IMR-90 (cell line): ENCODE measurements around the gene LAP3. TPM values are rescaled to one million over a fixed set of nuclear protein-coding genes. Genes with fewer than 3 reads are reported as not detected.

Source experiments
- ATAC-seq: fragments of 200-7000 bp; cut with Tn5 transposase; 2 replicates; pipeline ENCODE4 v1.9.1; 2020; ENCODE audit warnings: low read depth, mild to moderate bottlenecking, moderate library complexity
- BruUV-seq: library from RNA; stranded (reverse); fragments of 400-500 nt; replicated peaks from 2 replicates; lab custom pipeline; 2021; lab: Mats Ljungman, UMichigan
- CTCF ChIA-PET: fragments of 300-600 bp; formaldehyde crosslinking; extraction: SDS; loops from one replicate; lab custom pipeline; 2021; ENCODE audit warnings: antibody characterized with exemption; lab: Yijun Ruan, JAX
- POLR2A ChIA-PET: fragments of 300-600 bp; sonication (Branson Sonifier 250); formaldehyde crosslinking; loops from one replicate; lab custom pipeline; 2022; ENCODE audit warnings: antibody characterized with exemption; ENCODE audit not compliant: unreplicated experiment; lab: Charles Lee
- DNase-seq: peaks from one replicate; pipeline ENCODE4 v3.0.0; 2013
- H2AFZ ChIP-seq: replicated peaks from 2 replicates; pipeline ENCODE3; 2013; ENCODE audit warnings: low read length, mild to moderate bottlenecking; ENCODE audit not compliant: poor library complexity
- H2AK5ac ChIP-seq: 2 replicates; pipeline ENCODE4 v1.6.1; 2013; ENCODE audit warnings: low read depth, low read length, inconsistent platforms
- H2AK9ac ChIP-seq: replicated peaks from 2 replicates; pipeline ENCODE3; 2013; ENCODE audit warnings: mild to moderate bottlenecking, low read depth, low read length, moderate library complexity; ENCODE audit not compliant: poor library complexity
- H2BK120ac ChIP-seq: 2 replicates; pipeline ENCODE4 v1.6.1; 2013; ENCODE audit warnings: low read depth, low read length, inconsistent platforms
- H2BK15ac ChIP-seq: 3 replicates; pipeline ENCODE4 v1.6.1; 2013; ENCODE audit warnings: low read depth, low read length, inconsistent platforms
- H2BK20ac ChIP-seq: 2 replicates; pipeline ENCODE4 v1.6.1; 2013; ENCODE audit warnings: low read depth, mild to moderate bottlenecking, inconsistent platforms, low read length, moderate library complexity
- H2BK5ac ChIP-seq: 2 replicates; pipeline ENCODE4 v1.6.1; 2013; ENCODE audit warnings: mild to moderate bottlenecking, low read depth, low read length, inconsistent platforms; ENCODE audit not compliant: poor library complexity, severe bottlenecking
- H3K14ac ChIP-seq: replicated peaks from 2 replicates; pipeline ENCODE4 v1.6.1; 2013; ENCODE audit warnings: low read depth, low read length, inconsistent platforms
- H3K18ac ChIP-seq: 2 replicates; pipeline ENCODE4 v1.6.1; 2013; ENCODE audit warnings: low read depth, low read length, control low read depth
- H3K23ac ChIP-seq: 2 replicates; pipeline ENCODE4 v1.6.1; 2013; ENCODE audit warnings: low read depth, low read length, inconsistent platforms
- H3K27ac ChIP-seq: 2 replicates; pipeline ENCODE4 v1.5.1; 2013; ENCODE audit warnings: mild to moderate bottlenecking, control low read depth, low read length; ENCODE audit not compliant: insufficient read depth
- H3K27me3 ChIP-seq: 2 replicates; pipeline ENCODE4 v1.6.1; 2013; ENCODE audit warnings: low read length; ENCODE audit not compliant: control insufficient read depth, insufficient read depth
- H3K36me3 ChIP-seq: 2 replicates; pipeline ENCODE4 v1.6.1; 2013; ENCODE audit warnings: low read length, mixed read lengths; ENCODE audit not compliant: control insufficient read depth, insufficient read depth
- H3K4ac ChIP-seq: 2 replicates; pipeline ENCODE4 v1.6.1; 2013; ENCODE audit warnings: low read depth, low read length, inconsistent platforms
- H3K4me1 ChIP-seq: 2 replicates; pipeline ENCODE4 v1.6.1; 2013; ENCODE audit warnings: low read length, mixed read lengths; ENCODE audit not compliant: control insufficient read depth, insufficient read depth
- H3K4me2 ChIP-seq: 2 replicates; pipeline ENCODE4 v1.6.1; 2013; ENCODE audit warnings: low read depth, mild to moderate bottlenecking, control low read depth, low read length, moderate library complexity
- H3K4me3 ChIP-seq: 2 replicates; pipeline ENCODE4 v1.5.1; 2013; ENCODE audit warnings: low read depth, mild to moderate bottlenecking, control low read depth, low read length, moderate library complexity; ENCODE audit not compliant: insufficient read depth
- H3K56ac ChIP-seq: 2 replicates; pipeline ENCODE4 v1.6.1; 2013; ENCODE audit warnings: low read length, inconsistent platforms; ENCODE audit not compliant: insufficient read depth; ENCODE audit errors: extremely low read depth
- H3K79me1 ChIP-seq, 2 experiments: 2 replicates each; pipeline ENCODE4 v1.6.1; 2013; ENCODE audit warnings: low read length in 2 of 2, inconsistent platforms in 1 of 2, low read depth in 1 of 2
- H3K9ac ChIP-seq: 2 replicates; pipeline ENCODE4 v1.6.1; 2013; ENCODE audit warnings: low read depth, low read length, control low read depth
- H3K9me1 ChIP-seq: 2 replicates; pipeline ENCODE4 v1.6.1; 2013; ENCODE audit warnings: low read length, inconsistent platforms; ENCODE audit not compliant: insufficient read depth
- H3K9me3 ChIP-seq: 2 replicates; pipeline ENCODE4 v1.6.1; 2013; ENCODE audit warnings: low read length; ENCODE audit not compliant: control insufficient read depth, insufficient read depth
- H4K20me1 ChIP-seq: 2 replicates; pipeline ENCODE4 v1.6.1; 2013; ENCODE audit warnings: low read length, inconsistent platforms; ENCODE audit not compliant: insufficient read depth
- H4K5ac ChIP-seq: 2 replicates; pipeline ENCODE4 v1.6.1; 2013; ENCODE audit warnings: mild to moderate bottlenecking, low read depth, low read length, control low read depth
- H4K8ac ChIP-seq, 2 experiments: 2 replicates each; pipeline ENCODE4 v1.6.1; 2013; ENCODE audit warnings: low read depth in 2 of 2, low read length in 2 of 2, control low read depth in 1 of 2, inconsistent platforms in 1 of 2
- H4K91ac ChIP-seq: 2 replicates; pipeline ENCODE4 v1.6.1; 2013; ENCODE audit warnings: low read depth, low read length, inconsistent platforms; ENCODE audit not compliant: insufficient read depth
- BHLHE40 ChIP-seq: fragments of 150-350 bp; IDR thresholded peaks from 2 replicates; pipeline ENCODE4 v1.6.1; 2016; ENCODE audit warnings: mild to moderate bottlenecking, low read depth, low read length
- CEBPB ChIP-seq: IDR thresholded peaks from 2 replicates; pipeline ENCODE4 v1.6.1; 2012; ENCODE audit warnings: low read depth, low read length, improper control_type of control experiment
- CHD1 ChIP-seq: IDR thresholded peaks from 2 replicates; pipeline ENCODE4 v1.6.1; 2012; ENCODE audit warnings: low read depth, low read length, improper control_type of control experiment
- CTCF ChIP-seq: conservative IDR thresholded peaks from 2 replicates; pipeline ENCODE4 v1.5.1; 2012; ENCODE audit warnings: mild to moderate bottlenecking, low read depth, low read length, improper control_type of control experiment
- ELK1 ChIP-seq: fragments of 150-350 bp; IDR thresholded peaks from 2 replicates; pipeline ENCODE4 v1.6.1; 2016; ENCODE audit warnings: low read depth, mild to moderate bottlenecking, low read length, moderate library complexity, borderline replicate concordance
- FOS ChIP-seq: fragments of 150-350 bp; IDR thresholded peaks from 2 replicates; pipeline ENCODE4 v1.6.1; 2016; ENCODE audit warnings: low read depth, low read length
- MAFK ChIP-seq: IDR thresholded peaks from 2 replicates; pipeline ENCODE4 v1.6.1; 2012; ENCODE audit warnings: low read depth, low read length, improper control_type of control experiment
- MXI1 ChIP-seq: IDR thresholded peaks from 2 replicates; pipeline ENCODE4 v1.6.1; 2012; ENCODE audit warnings: low read depth, mild to moderate bottlenecking, low read length, moderate library complexity, borderline replicate concordance
- NFE2L2 ChIP-seq: fragments of 150-350 bp; IDR thresholded peaks from 2 replicates; pipeline ENCODE4 v1.6.1; 2016; ENCODE audit warnings: low read depth, mild to moderate bottlenecking, low read length
- POLR2A ChIP-seq: IDR thresholded peaks from 2 replicates; pipeline ENCODE4 v1.6.1; 2012; ENCODE audit warnings: mild to moderate bottlenecking, low read depth, low read length
- RFX5 ChIP-seq: IDR thresholded peaks from 2 replicates; pipeline ENCODE4 v1.8.0; 2012; ENCODE audit warnings: low read depth, mild to moderate bottlenecking, low read length, moderate library complexity
- SMC3 ChIP-seq: fragments of 150-350 bp; IDR thresholded peaks from 2 replicates; pipeline ENCODE4 v1.6.1; 2016; ENCODE audit warnings: low read depth, mild to moderate bottlenecking, antibody characterized with exemption, low read length, moderate library complexity
- USF2 ChIP-seq: fragments of 150-350 bp; IDR thresholded peaks from 2 replicates; pipeline ENCODE4 v1.6.1; 2017; ENCODE audit warnings: mild to moderate bottlenecking, antibody characterized with exemption, low read length, low read depth
- dilution Hi-C: fragments of 300-500 bp; cut with HindIII; formaldehyde crosslinking; loops from one replicate; pipeline ENCODE4 v1.14.3; 2018; ENCODE audit warnings: low sequenced_read_pairs; ENCODE audit not compliant: unreplicated experiment
- in situ Hi-C: fragments of 300-500 bp; cut with MboI; formaldehyde crosslinking; loops from 3 replicates; pipeline ENCODE4 v1.14.3; 2019; ENCODE audit warnings: low sequenced_read_pairs, inconsistent platforms, mixed read lengths
- intact Hi-C: fragments of 100-400 bp; cut with micrococcal nuclease; formaldehyde crosslinking; loops from 2 replicates; pipeline ENCODE4 v1.10.0; 2022
- polyA plus RNA-seq, 3 experiments: library from polyadenylated mRNA; depleted of rRNA; stranded (reverse); fragments of >200 nt; gene quantifications; 2 replicates each; pipeline ENCODE4 v1.2.3, GENCODE V29; 2012; ENCODE audit warnings: low replicate concordance in 1 of 3
- total RNA-seq: library from RNA; depleted of rRNA; stranded (reverse); fragments of >200 nt; gene quantifications from 2 replicates; pipeline ENCODE4 v1.2.3, GENCODE V29; 2012

LAP3 gene
- total and polyA plus RNA-seq, 2 of the 4 experiments (the other 2 are of a cell fraction): 57.9 to 91.6 TPM

GRCh38 chr4:17556498-17556897, 20.5 kb upstream of the LAP3 start:
- Histone ChIP-seq H3K4me1 (no peaks in the 10 kb centered on the region), H2BK120ac (no peak overlapping the region), H3K56ac (no peak overlapping the region), H3K79me1 (no peaks in the 10 kb centered on the region), H3K23ac (no peak overlapping the region), H2AK5ac (no peak overlapping the region), H3K4ac (no peak overlapping the region), H2BK15ac (no peak overlapping the region), H3K18ac (no peak overlapping the region), H2BK20ac (no peak overlapping the region), H2AFZ (no peak overlapping the region), H3K9me1 (no peaks in the 10 kb centered on the region), H3K27ac (no peak overlapping the region), H3K4me2 (no peak overlapping the region), H4K91ac (no peak overlapping the region), H3K9ac (no peak overlapping the region), H4K8ac (no peak overlapping the region), H4K20me1 (no peaks in the 10 kb centered on the region), H3K27me3 (peaks cover 12% of the 10 kb centered on the region), H3K4me3 (no peak overlapping the region), H3K14ac (no peak overlapping the region), H4K5ac (no peak overlapping the region), H3K36me3 (no peaks in the 10 kb centered on the region), H2AK9ac (no peak overlapping the region), H3K9me3 (no peaks in the 10 kb centered on the region), H2BK5ac (no peak overlapping the region)
- no peak for DNase-seq
- no TSS peak for BruUV-seq
- in situ Hi-C loops: no loop called here
- TF ChIP-seq MAFK (no peak), CEBPB (no peak), POLR2A (no peak), MXI1 (no peak), CTCF (no peak), CHD1 (no peak), USF2 (no peak), ELK1 (no peak), FOS (no peak), BHLHE40 (no peak), SMC3 (no peak), RFX5 (no peak), NFE2L2 (no peak)
- dilution Hi-C loops: no loop called here
- CTCF ChIA-PET: interaction anchor here (0.5 to 0.6 kb wide), 3 partner anchors 82 to 248 kb away, joined by 3 to 4 read pairs (median 4); no protein-coding TSS in a partner anchor
- POLR2A ChIA-PET: no interaction called here
- no peak for ATAC-seq
- intact Hi-C loops: no loop called here
